Natural killer cell treated with Interleukin-12 subunit alpha and Interleukin-12 subunit beta and Interleukin-15 and Interleukin-18, amount 100 ng/mL, for 72 hours (primary cell): ENCODE measurements around the gene PLPPR3. TPM values are rescaled to one million over a fixed set of nuclear protein-coding genes. Genes with fewer than 3 reads are reported as not detected.

Experiments used
- ATAC-seq, 2 donors: fragments of 150-1000 bp; cut with Tn5 transposase in 1 of 2; sonication (Bioruptor Pico), chemical (Tn5 transposase) in 1 of 2; 2 replicates each; pipeline ENCODE4 v1.10.0; 2021
- DNase-seq: peaks from one replicate; pipeline ENCODE4 v3.0.0; 2022; ENCODE audit warnings: low spot score
- H3K27ac Mint-ChIP-seq, 2 donors: 1 replicate in 1 of 2; 2 replicates in 1 of 2; pipeline ENCODE4 v1.8.0; 2022; ENCODE audit warnings: mixed read lengths in 2 of 2, mild to moderate bottlenecking in 1 of 2, moderate library complexity in 1 of 2
- H3K27me3 Mint-ChIP-seq, 2 donors: 1 replicate in 1 of 2; 2 replicates in 1 of 2; pipeline ENCODE4 v1.8.0; 2022; ENCODE audit warnings: mixed read lengths in 2 of 2
- H3K36me3 Mint-ChIP-seq: one replicate; pipeline ENCODE4 v1.8.0; 2022; ENCODE audit warnings: mixed read lengths
- H3K4me1 Mint-ChIP-seq, 2 donors: 1 replicate in 1 of 2; 2 replicates in 1 of 2; pipeline ENCODE4 v1.8.0; 2022; ENCODE audit warnings: low read depth in 2 of 2, mixed read lengths in 2 of 2, mild to moderate bottlenecking in 1 of 2
- H3K4me3 Mint-ChIP-seq: one replicate; pipeline ENCODE4 v1.8.0; 2022; ENCODE audit warnings: mixed read lengths
- H3K9me3 Mint-ChIP-seq: 2 replicates; pipeline ENCODE4 v1.8.0; 2022; ENCODE audit warnings: mixed read lengths
- total RNA-seq, 2 donors: library from RNA; stranded (reverse); gene quantifications; one replicate each; pipeline ENCODE4 v1.2.3, GENCODE V29; 2022

Gene PLPPR3
- total RNA-seq, 2 donors from 2014 or later, result not detected

DNA sequence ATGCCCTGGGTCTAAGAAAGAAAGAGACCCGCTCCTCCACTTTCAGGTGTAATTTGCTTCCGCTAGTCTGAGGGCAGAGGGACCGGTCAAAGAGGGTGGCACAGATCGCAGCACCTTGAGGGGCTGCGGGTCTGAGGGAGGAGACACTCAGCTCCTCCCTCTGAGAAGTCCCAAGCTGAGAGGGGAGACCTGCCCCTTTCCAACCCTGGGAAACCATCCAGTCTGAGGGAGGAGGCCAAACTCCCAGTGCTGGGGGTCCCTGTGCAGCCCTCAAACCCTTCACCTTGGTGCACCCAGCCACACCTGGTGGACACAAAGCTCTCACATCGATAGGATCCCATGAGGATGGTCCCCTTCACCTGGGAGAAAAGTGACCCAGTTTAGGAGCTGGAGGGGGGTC lies 57.9 kb downstream of the PLPPR3 start:
- no peak for ATAC-seq
- no peak for DNase-seq
- H3K27ac Mint-ChIP-seq, result no peak overlapping the region
- H3K4me3 Mint-ChIP-seq, result no peak overlapping the region
- peaks cover 0 to 4% of the 10 kb centered on the region in 2 donors for H3K27me3 Mint-ChIP-seq
- H3K9me3 Mint-ChIP-seq, result peaks cover 3% of the 10 kb centered on the region
- no peaks in the 10 kb centered on the region for H3K36me3 Mint-ChIP-seq
- no peaks in the 10 kb centered on the region for H3K4me1 Mint-ChIP-seq

DNA sequence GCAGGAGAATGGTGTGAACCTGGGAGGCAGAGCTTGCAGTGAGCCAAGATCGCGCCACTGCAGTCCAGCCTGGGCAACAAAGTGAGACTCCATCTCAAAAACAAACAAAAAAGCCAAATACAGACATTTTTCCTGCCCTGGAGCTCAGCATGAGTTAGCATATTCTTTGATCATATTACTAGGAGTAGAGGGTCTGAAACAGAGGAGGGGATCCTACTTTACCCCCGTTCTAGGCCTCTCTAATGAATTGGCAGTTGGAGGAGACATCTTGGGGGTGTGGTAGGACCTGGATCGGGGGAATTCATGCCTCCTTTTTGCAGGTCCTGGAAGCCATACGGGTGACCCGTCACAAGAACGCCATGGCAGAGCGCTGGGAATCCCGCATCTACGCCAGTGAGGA lies 58.6 kb downstream of the PLPPR3 start:
- no peaks in the 10 kb centered on the region for H3K4me1 Mint-ChIP-seq
- peaks cover 0 to 4% of the 10 kb centered on the region in 2 donors for H3K27me3 Mint-ChIP-seq
- H3K27ac Mint-ChIP-seq, result no peak overlapping the region
- peaks cover 3% of the 10 kb centered on the region for H3K9me3 Mint-ChIP-seq
- H3K4me3 Mint-ChIP-seq, result no peak overlapping the region
- H3K36me3 Mint-ChIP-seq, result no peaks in the 10 kb centered on the region
- DNase-seq, result no peak
- no peak for ATAC-seq

Other genes with a start within 250 kb of the PLPPR3 start
- 100 to 1,000 TPM; 236 to 274 TPM for gene BSG, start 249.4 kb downstream of the PLPPR3 start, total RNA-seq
- under 1 TPM; 0.29 to 0.64 TPM for gene HCN2, start 232.1 kb downstream of the PLPPR3 start, total RNA-seq
- gene POLRMT, start 188.4 kb downstream of the PLPPR3 start, total RNA-seq, result 100 to 1,000 TPM in 1 of 2 donors, 10 to 100 TPM in 1; 55.0 to 104 TPM
- not detected for gene FGF22, start 182.1 kb downstream of the PLPPR3 start, total RNA-seq
- 100 to 1,000 TPM in 1 of 2 donors, 10 to 100 TPM in 1; 77.7 to 138 TPM for gene RNF126, start 158.7 kb downstream of the PLPPR3 start, total RNA-seq
- 1 to 10 TPM; 1.7 to 3.6 TPM for gene FSTL3, start 145.6 kb downstream of the PLPPR3 start, total RNA-seq
- 1 to 10 TPM in 1 of 2 donors, not detected in 1; 1.4 TPM for gene PRSS57, start 126.5 kb downstream of the PLPPR3 start, total RNA-seq
- gene PALM, start 113.0 kb downstream of the PLPPR3 start, total RNA-seq, result not detected
- gene MISP, start 70.8 kb downstream of the PLPPR3 start, total RNA-seq, result not detected
- 100 to 1,000 TPM; 604 to 619 TPM for gene PTBP1, start 24.5 kb downstream of the PLPPR3 start, total RNA-seq
- gene AZU1, start 5.9 kb upstream of the PLPPR3 start, total RNA-seq, result under 1 TPM; 0.25 to 0.36 TPM
- not detected for gene PRTN3, start 19.0 kb upstream of the PLPPR3 start, total RNA-seq
- gene ELANE, start 30.3 kb upstream of the PLPPR3 start, total RNA-seq, result not detected
- under 1 TPM in 1 of 2 donors, not detected in 1; 0.53 TPM for gene CFD, start 37.7 kb upstream of the PLPPR3 start, total RNA-seq
- gene MED16, start 71.2 kb upstream of the PLPPR3 start, total RNA-seq, result 10 to 100 TPM; 46.4 to 79.6 TPM
- not detected for gene RNU6-9, start 71.5 kb upstream of the PLPPR3 start, total RNA-seq
- 10 to 100 TPM; 48.4 to 68.3 TPM for gene R3HDM4, start 91.3 kb upstream of the PLPPR3 start, total RNA-seq
- gene KISS1R, start 95.4 kb upstream of the PLPPR3 start, total RNA-seq, result 1 to 10 TPM in 1 of 2 donors, not detected in 1; 1.1 TPM
- gene ARID3A, start 104.1 kb upstream of the PLPPR3 start, total RNA-seq, result 10 to 100 TPM; 42.8 to 46.1 TPM
- 100 to 1,000 TPM in 1 of 2 donors, 10 to 100 TPM in 1; 57.8 to 106 TPM for gene WDR18, start 162.4 kb upstream of the PLPPR3 start, total RNA-seq
- gene GRIN3B, start 178.5 kb upstream of the PLPPR3 start, total RNA-seq, result not detected
- gene TMEM259, start 199.2 kb upstream of the PLPPR3 start, total RNA-seq, result 100 to 1,000 TPM; 150 to 267 TPM
- gene RNU6-2, start 199.6 kb upstream of the PLPPR3 start, total RNA-seq, result not detected
- gene CNN2, start 204.7 kb upstream of the PLPPR3 start, total RNA-seq, result 100 to 1,000 TPM; 119 to 141 TPM
- gene ABCA7, start 218.2 kb upstream of the PLPPR3 start, total RNA-seq, result 10 to 100 TPM; 53.7 to 69.9 TPM
- 100 to 1,000 TPM; 320 to 338 TPM for gene ARHGAP45, start 245.2 kb upstream of the PLPPR3 start, total RNA-seq